Measurements from ENCODE around the gene ALPP. TPM values are rescaled to one million over a fixed set of nuclear protein-coding genes. Genes with fewer than 3 reads are reported as not detected.

The ALPP gene
- polyA plus RNA-seq, 3 donors, result not detected

- Histone ChIP-seq H3K9me3 (replicated peaks in 1 of 2; ENCODE audit: control insufficient read depth in 1 of 2, insufficient read depth in 1 of 2, low read length in 2 of 2) (no peaks in the 10 kb centered on the region), H3K4me2 (replicated peaks; ENCODE audit: extremely low read depth, low read length, poor library complexity, severe bottlenecking) (no peak overlapping the region), H3K27ac (ENCODE audit: low read depth in 1 of 2, low read length in 2 of 2) (no peak overlapping the region), H3K79me2 (ENCODE audit: insufficient read depth, low read length) (no peaks in the 10 kb centered on the region), H3K36me3 (replicated peaks in 1 of 2; ENCODE audit: control insufficient read depth in 1 of 2, insufficient read depth in 2 of 2, low read length in 2 of 2) (no peaks in the 10 kb centered on the region), H3K4me1 (ENCODE audit: control insufficient read depth in 1 of 2, insufficient read depth in 2 of 2, low read length in 2 of 2) (no peaks in the 10 kb centered on the region), H2AFZ (ENCODE audit: insufficient read depth, low read depth, low read length, poor library complexity, severe bottlenecking) (no peak overlapping the region), H3K4me3 (replicated peaks in 1 of 3; ENCODE audit: low read depth in 2 of 3, low read length in 3 of 3) (no peak overlapping the region), H4K20me1 (ENCODE audit: insufficient read depth, low read length) (no peaks in the 10 kb centered on the region), H3K9ac (ENCODE audit: insufficient read depth, low read length, poor library complexity, severe bottlenecking) (no peak overlapping the region), H3K27me3 (ENCODE audit: control insufficient read depth in 2 of 2, insufficient read depth in 2 of 2, low read length in 2 of 2) (peaks cover 2 to 44% of the 10 kb centered on the region in 2 donors)
- no peak for TF ChIP-seq CTCF (IDR thresholded peaks at IDR 0.05)
- Mint-ChIP-seq H3K27ac (no peak overlapping the region), H3K9me3 (peaks cover 0 to 11% (median under 1%) of the 10 kb centered on the region in 7 donors), H3K4me3 (peak overlapping the region in 1 of 2 donors; percentile 79), H3K27me3 (ENCODE audit: low read depth in 3 of 3) (peaks cover 43 to 74% (median 47%) of the 10 kb centered on the region in 3 donors), H3K36me3 (no peaks in the 10 kb centered on the region), H3K4me1 (no peaks in the 10 kb centered on the region)
- intact Hi-C loops (cut with micrococcal nuclease), result no loop called here
- 14% methylated on average over 63 of the region's 76 CpGs for WGBS (ENCODE audit: insufficient coverage)
- DNase-seq, result no peak
Observed at GRCh38 chr2:232350804-232351685, 27.5 kb upstream of the ALPP start.

DNA sequence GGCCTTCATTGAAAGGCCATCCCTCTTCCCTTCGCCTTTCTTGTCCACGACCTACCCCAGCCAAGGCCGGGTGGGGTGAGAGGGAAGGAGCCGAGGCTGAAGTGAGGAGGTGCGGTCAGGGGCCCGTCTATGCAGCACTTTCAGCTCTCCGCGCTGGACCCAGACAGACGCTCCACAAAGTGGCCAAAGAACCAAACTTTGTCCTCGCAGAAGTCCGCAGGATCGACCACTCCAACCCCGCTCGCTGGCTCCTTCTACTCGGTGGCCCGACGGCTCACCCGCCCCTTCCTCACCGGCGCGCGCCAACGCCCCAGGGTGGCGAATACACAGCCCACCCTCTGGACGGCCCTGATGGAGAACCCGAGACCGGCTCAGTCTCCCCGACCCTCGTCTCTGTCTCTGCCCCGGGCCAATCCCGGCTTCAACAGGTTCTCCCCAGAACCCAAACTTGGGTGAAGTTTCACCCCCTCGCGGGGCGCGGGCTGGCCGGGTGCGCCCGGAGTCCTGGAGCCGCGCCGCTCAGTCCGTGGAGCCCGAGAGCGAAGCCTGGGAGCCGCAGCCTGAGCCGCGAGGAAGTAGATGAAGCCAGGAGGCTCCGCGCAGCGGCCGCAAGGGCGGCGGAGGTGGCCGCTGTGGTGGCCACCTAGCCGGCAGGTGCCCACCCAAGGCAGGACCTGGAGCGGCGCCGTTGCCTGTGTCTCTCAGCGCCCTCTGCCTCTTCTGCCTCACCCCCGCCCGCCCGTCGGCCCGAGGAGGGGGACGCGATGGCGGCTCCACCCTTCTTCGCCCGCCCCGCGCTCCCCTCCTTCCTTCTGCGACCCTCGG lies 26.7 kb upstream of the ALPP start:
- Histone ChIP-seq H3K27ac (ENCODE audit: low read depth in 1 of 2, low read length in 2 of 2) (no peak overlapping the region), H3K4me2 (replicated peaks; ENCODE audit: extremely low read depth, low read length, poor library complexity, severe bottlenecking) (no peak overlapping the region), H3K9me3 (replicated peaks in 1 of 2; ENCODE audit: control insufficient read depth in 1 of 2, insufficient read depth in 1 of 2, low read length in 2 of 2) (no peaks in the 10 kb centered on the region), H3K9ac (ENCODE audit: insufficient read depth, low read length, poor library complexity, severe bottlenecking) (no peak overlapping the region), H3K4me1 (ENCODE audit: control insufficient read depth in 1 of 2, insufficient read depth in 2 of 2, low read length in 2 of 2) (no peaks in the 10 kb centered on the region), H3K79me2 (ENCODE audit: insufficient read depth, low read length) (no peaks in the 10 kb centered on the region), H3K4me3 (replicated peaks in 1 of 3; ENCODE audit: low read depth in 2 of 3, low read length in 3 of 3) (no peak overlapping the region), H3K36me3 (replicated peaks in 1 of 2; ENCODE audit: control insufficient read depth in 1 of 2, insufficient read depth in 2 of 2, low read length in 2 of 2) (no peaks in the 10 kb centered on the region), H3K27me3 (ENCODE audit: control insufficient read depth in 2 of 2, insufficient read depth in 2 of 2, low read length in 2 of 2) (peaks cover 2 to 44% of the 10 kb centered on the region in 2 donors), H4K20me1 (ENCODE audit: insufficient read depth, low read length) (no peaks in the 10 kb centered on the region), H2AFZ (ENCODE audit: insufficient read depth, low read depth, low read length, poor library complexity, severe bottlenecking) (no peak overlapping the region)
- TF ChIP-seq CTCF (IDR thresholded peaks at IDR 0.05), result no peak
- H3K27me3 Mint-ChIP-seq (ENCODE audit: low read depth in 3 of 3), result peaks cover 42 to 69% (median 47%) of the 10 kb centered on the region in 3 donors
- intact Hi-C loops (cut with micrococcal nuclease), result no loop called here
- H3K4me1 Mint-ChIP-seq, result no peaks in the 10 kb centered on the region
- H3K27ac Mint-ChIP-seq, result no peak overlapping the region
- no peaks in the 10 kb centered on the region for H3K36me3 Mint-ChIP-seq
- DNase-seq, result no peak
- 25% methylated on average over 70 of the region's 73 CpGs for WGBS (ENCODE audit: insufficient coverage)
- peak overlapping the region in 1 of 2 donors; percentile 79 for H3K4me3 Mint-ChIP-seq
- peaks cover 0 to 13% (median 8%) of the 10 kb centered on the region in 7 donors for H3K9me3 Mint-ChIP-seq

All from CD14-positive monocyte (primary cell).